GM04503 (cell line): ENCODE measurements around the gene TP73.

Experiments used
- DNase-seq: peaks from one replicate; pipeline ENCODE4 v3.0.0-alpha.2; 2012; ENCODE audit warnings: low read depth

TP73 gene

GRCh38 chr1:3689138-3689750 lies 36.9 kb downstream of the TP73 start:
- DNase-seq: no peak

DNA sequence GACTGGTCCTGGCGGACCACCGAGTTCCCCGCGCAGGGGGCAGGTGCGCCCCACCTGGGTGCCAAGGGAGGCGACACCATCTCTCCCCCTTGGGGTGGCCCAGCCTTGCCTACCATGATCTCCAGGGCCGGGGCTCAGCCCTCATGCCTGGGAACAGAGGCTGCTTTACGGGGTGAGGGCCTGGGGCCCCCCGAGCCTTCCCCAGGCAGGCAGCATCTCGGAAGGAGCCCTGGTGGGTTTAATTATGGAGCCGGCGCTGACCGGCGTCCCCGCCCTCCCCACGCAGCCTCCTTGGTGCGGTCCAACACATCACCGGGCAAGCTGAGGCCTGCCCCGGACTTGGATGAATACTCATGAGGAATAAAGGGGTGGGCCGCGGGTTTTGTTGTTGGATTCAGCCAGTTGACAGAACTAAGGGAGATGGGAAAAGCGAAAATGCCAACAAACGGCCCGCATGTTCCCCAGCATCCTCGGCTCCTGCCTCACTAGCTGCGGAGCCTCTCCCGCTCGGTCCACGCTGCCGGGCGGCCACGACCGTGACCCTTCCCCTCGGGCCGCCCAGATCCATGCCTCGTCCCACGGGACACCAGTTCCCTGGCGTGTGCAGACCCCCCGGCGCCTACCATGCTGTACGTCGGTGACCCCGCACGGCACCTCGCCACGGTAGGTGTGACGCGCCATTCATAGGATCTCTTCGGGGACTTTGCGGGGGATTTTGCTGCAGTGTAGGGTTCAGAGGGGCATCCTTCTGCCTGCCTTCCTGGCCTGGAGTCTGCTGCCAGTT lies 38.2 kb downstream of the TP73 start:
- no peak for DNase-seq

GRCh38 chr1:3691421-3692204 lies 39.3 kb downstream of the TP73 start:
- DNase-seq: no peak

GRCh38 chr1:3692598-3692997 lies 40.3 kb downstream of the TP73 start:
- no peak for DNase-seq

DNA sequence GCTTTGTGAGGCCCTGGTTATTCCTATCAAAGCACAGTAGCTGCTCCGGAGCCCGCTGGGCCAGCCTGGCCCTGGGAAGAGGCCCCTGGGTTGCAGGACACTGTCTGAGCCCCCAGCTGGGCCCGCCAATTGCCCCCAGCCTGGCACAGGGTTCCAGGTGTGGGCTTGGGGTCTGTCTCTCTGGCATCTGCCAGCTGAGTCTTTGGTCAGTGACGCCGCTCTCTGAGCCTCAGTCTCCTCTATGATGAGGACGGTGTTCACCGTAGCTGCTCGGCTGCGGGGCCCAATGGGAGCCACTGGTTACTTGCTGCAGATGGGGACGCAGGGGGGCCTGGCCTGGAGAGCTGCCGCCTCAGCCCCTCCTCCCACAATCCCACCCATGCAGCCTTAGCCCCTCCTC lies 41.0 kb downstream of the TP73 start:
- DNase-seq: no peak

- DNase-seq: no peak
Measured at GRCh38 chr1:3695326-3696217, 43.3 kb downstream of the TP73 start.

- DNase-seq: no peak
Measured at GRCh38 chr1:3696689-3697088, 44.4 kb downstream of the TP73 start.

DNA sequence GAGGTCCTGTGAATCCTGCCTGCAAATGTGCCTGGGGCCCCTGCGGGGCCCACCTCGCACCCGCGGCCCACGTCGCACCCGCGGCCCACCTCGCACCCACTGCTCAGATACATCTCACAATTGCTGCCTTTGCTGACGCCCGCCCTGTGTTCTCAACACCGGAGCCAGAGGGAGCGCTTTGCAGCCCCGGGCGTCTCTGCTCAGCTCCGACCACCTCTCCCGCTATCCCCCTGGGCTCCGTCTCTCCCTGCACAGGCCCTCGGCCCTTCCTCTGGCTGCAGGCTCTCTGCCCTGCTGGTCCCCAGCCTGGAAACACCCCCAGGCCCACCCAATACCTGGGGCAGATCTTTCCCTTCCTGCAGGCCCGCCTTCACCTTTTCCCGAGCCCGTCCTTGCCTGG lies 44.8 kb downstream of the TP73 start:
- DNase-seq: no peak

DNA sequence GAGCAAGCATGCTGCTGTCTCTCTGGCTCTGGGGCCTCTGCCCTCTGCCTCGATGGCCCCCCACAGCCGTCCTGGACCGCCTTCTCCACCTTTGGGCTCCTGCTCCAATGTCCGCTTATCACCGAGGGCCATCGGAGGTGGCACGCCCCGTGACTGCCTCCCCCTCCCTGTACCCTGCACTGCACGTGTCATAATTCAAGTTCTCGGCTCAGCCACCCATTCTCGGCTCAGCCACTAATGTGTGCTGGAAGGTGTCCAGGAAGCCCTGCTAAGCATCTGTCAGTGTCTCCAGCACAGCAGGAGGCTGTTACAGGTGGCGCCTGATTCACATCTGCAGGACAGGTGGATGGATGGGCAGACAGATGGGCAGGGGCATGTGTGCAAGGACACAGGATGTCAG lies 45.5 kb downstream of the TP73 start:
- no peak for DNase-seq

GRCh38 chr1:3698660-3699408 lies 46.5 kb downstream of the TP73 start:
- DNase-seq: no peak

- DNase-seq: no peak
Measured at GRCh38 chr1:3699596-3699995, 47.3 kb downstream of the TP73 start.

DNA sequence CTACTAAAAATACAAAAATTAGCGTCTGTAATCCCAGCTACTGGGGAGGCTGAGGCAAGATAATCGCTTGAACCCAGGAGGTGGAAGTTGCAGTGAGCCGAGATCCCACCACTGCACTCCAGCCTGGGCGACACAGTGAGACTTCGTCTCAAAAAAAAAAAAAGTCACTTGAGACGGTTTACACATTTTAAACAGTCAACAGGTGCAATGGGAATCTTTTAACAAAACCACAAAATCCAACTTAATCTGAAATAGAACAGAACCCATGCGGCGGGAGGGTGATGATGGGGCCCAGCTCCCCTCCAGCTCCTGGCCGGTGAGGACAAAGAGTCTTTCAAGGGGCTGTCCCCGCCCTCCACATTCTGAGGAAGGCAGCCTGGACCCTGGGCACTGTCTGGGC lies 48.3 kb downstream of the TP73 start:
- DNase-seq: no peak

- DNase-seq: no peak
Measured at GRCh38 chr1:3702528-3702927, 50.2 kb downstream of the TP73 start.

GRCh38 chr1:3702990-3703728 lies 50.8 kb downstream of the TP73 start:
- peak; percentile 23 for DNase-seq

- no peak for DNase-seq
Measured at GRCh38 chr1:3703786-3704371, 51.6 kb downstream of the TP73 start.

DNA sequence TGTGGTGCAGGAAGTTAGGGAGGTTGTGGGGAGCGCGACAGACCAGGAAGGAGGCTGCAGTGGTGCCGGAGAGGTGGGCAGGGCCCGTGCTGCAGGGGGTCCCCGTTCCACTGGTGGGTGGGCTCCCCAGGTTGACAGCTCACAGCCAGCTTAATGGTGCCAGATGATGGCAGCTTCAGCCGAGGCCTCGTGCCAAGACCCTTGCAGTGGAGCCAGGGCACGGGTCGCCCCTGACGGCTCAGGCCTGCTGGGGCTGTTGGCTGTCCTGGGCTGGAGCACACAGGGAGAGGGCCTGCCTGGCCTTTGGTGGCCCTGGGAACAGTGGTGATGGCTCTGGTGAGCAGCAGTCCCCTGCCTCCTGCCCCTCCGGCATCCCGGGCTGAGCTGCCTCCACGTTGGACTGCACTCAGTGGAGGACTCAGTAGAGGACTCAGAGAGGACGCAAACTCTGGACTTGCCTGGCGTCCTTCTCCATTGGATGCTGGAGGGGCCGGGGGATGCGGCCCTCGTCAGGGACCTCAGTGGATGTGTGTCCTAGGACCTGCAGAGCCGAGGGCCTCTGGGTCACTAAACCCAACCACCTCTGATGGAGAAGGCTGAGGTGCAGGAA lies 53.1 kb downstream of the TP73 start:
- no peak for DNase-seq

GRCh38 chr1:3706651-3707297 lies 54.5 kb downstream of the TP73 start:
- no peak for DNase-seq

- DNase-seq: no peak
Measured at GRCh38 chr1:3707298-3707938, 55.1 kb downstream of the TP73 start.

GRCh38 chr1:3707939-3708328 lies 55.6 kb downstream of the TP73 start:
- DNase-seq: no peak
